Measurements from ENCODE around the gene SOX6.

Gene SOX6

DNA sequence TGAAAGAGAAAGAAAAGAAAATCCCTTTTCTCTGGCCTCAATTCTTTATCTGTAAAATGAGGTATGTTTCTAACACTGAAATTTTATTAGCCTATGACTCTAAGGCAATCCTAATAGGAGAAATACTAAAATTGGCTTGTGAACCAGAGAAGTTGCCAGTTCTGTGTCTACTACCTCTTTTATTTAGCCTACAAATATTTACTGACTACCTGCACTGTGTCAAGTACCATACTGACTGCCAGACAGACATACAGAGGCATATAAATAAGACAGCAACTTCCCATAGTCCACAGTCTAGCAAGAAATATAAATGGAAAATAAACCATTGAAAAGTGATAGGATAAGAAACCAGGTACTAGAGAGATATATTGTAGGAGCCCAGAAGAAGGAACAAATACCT, 2.4 kb upstream of the SOX6 start:
- TF ChIP-seq, protein P1, sequence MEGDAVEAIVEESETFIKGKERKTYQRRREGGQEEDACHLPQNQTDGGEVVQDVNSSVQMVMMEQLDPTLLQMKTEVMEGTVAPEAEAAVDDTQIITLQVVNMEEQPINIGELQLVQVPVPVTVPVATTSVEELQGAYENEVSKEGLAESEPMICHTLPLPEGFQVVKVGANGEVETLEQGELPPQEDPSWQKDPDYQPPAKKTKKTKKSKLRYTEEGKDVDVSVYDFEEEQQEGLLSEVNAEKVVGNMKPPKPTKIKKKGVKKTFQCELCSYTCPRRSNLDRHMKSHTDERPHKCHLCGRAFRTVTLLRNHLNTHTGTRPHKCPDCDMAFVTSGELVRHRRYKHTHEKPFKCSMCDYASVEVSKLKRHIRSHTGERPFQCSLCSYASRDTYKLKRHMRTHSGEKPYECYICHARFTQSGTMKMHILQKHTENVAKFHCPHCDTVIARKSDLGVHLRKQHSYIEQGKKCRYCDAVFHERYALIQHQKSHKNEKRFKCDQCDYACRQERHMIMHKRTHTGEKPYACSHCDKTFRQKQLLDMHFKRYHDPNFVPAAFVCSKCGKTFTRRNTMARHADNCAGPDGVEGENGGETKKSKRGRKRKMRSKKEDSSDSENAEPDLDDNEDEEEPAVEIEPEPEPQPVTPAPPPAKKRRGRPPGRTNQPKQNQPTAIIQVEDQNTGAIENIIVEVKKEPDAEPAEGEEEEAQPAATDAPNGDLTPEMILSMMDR (IDR thresholded peaks at IDR 0.05; ENCODE audit: low read depth, low read length, missing control alignments), result no peak

DNA sequence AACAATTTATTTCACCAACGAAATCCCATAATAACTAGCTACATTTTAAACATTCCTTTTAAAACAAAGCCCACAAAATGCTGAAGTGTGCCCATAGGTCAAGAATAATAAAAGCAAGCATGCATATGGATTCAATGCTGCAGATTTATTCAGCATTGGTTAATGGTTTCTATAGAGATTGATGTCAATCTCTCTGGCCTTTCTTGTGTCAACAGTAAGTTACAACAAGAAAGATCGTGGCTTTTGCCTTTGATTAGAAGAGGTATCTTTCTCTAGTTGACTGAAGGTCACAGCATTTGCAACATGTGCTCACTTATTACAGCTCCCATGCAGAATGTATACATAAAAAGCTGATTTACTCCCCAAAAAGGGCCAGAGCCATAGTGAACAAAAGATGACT, 1.4 kb upstream of the SOX6 start:
- no peak overlapping the region for H3K4me3 ChIP-seq (ENCODE audit: low read depth, low read length)
- TF ChIP-seq, protein P1 (IDR thresholded peaks at IDR 0.05; ENCODE audit: low read depth, low read length, missing control alignments), result no peak
- in situ Hi-C loops (cut with HindIII; ENCODE audit: low sequenced_read_pairs), result no loop called here
- no peak for DNase-seq (ENCODE audit: low read depth)

More for the DNA sequence above, 2.4 kb upstream of the SOX6 start:
- no peak overlapping the region for H3K4me3 ChIP-seq (ENCODE audit: low read depth, low read length)
- DNase-seq (ENCODE audit: low read depth), result no peak
- in situ Hi-C loops (cut with HindIII; ENCODE audit: low sequenced_read_pairs), result no loop called here

DNA sequence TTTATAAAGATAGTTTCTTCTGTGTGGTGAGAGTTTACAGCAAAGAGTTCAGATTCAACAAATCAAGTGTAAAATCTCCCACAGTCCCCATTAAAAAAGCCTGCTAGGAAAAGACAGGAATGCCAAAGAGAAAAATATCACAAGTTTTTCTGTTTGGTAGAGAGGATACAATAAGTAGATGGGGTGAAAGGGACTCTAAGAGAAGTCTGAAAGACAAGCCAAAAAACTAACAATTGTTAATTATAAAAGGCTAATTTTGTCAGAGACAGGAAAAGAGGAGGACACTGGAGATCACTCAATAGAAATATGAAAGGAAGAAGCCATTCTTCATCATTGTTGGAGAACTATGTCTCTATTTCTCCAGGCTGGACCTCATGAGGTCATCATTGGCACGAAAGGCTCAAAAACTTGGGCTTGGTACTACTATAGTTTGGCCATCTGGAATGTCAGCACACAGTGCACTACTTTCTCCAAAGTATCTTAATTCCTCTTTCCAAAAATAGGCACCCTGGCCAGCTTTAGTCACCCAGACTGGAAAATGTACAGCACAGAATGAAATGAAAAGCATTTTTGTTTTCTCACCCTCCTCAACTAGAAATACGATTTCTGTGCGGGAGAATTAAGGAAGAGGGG, 531 bp upstream of the SOX6 start:
- in situ Hi-C loops (cut with HindIII; ENCODE audit: low sequenced_read_pairs), result no loop called here
- no peak overlapping the region for H3K4me3 ChIP-seq (ENCODE audit: low read depth, low read length)
- DNase-seq (ENCODE audit: low read depth), result peak; percentile 12
- TF ChIP-seq, protein P1 (IDR thresholded peaks at IDR 0.05; ENCODE audit: low read depth, low read length, missing control alignments), result no peak

DNA sequence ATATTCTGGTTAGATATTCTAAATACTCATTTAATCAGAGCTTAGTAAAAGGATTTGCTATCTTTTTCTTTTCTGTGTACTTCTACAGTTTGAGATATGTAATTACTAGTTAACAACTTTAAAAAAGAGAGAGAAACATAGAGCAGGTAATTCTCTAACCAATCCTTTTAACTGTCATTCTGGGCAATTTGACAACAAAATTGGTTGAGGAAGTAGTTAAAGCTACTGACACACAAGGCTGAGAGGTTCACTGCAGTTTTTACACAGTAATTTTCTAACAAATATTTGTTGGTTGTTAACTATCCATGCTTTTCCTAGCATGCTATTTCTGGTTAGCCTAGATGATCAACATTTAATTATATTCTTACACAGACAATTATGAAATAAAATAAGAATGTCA, 3.6 kb downstream of the SOX6 start:
- in situ Hi-C loops (cut with HindIII; ENCODE audit: low sequenced_read_pairs), result no loop called here
- DNase-seq (ENCODE audit: low read depth), result no peak
- TF ChIP-seq, protein P1 (IDR thresholded peaks at IDR 0.05; ENCODE audit: low read depth, low read length, missing control alignments), result no peak
- H3K4me3 ChIP-seq (ENCODE audit: low read depth, low read length), result no peak overlapping the region

DNA sequence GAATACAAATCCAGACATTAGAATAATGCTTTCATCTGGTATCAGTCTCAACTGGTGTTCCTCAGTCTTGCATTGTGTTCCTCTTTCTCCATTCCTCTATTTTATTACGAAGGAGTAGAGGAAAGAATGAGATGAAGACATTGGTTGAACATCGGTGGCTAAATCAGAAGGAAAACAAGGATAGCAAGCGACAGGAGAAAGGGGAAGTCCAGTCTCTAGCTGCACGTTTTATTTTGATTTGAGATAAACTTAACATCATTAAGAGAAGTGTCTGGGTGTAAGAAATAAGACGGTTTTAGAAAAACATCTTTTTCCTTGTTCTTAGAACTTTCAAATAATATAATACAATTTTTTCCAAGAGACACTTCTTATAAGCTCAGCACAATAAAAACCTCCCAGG, 6.2 kb downstream of the SOX6 start:
- DNase-seq (ENCODE audit: low read depth), result no peak
- no peak overlapping the region for H3K4me3 ChIP-seq (ENCODE audit: low read depth, low read length)
- in situ Hi-C loops (cut with HindIII; ENCODE audit: low sequenced_read_pairs), result no loop called here
- TF ChIP-seq, protein P1 (IDR thresholded peaks at IDR 0.05; ENCODE audit: low read depth, low read length, missing control alignments), result no peak

DNA sequence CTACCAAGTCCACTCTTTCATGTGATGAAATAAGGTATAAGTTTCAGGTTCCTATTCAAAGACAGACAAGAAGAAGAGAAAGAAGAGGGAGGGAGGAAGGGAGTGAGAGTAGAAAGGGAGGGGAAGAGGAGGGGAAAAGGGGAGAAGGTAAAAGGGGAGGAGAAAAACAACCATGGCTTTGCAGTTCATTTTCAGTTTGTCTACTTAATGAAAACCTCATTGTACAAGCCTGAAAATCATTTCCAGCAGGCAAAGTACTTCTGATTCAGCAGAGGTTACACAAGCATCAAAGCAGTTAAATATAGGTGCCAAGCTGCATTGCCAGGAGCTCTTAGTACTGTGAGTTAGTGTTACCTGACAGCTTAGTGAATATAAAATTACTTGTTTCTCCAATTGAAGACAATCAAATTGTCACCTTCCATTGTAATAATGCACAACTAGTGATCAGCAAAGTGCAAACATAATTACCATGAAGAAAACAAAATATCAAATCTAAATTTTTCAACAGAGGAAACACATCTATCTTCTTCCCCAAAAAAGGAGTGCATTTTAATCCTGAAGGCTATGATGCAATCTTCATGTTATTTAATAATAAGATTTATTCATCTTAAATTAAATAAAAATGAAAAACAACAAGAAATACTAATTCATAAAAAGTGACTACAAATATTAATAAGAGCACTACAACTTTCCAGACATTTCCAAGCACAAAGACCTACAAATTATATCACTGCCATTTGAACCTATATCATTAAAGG, 8.2 kb downstream of the SOX6 start:
- DNase-seq (ENCODE audit: low read depth), result no peak
- TF ChIP-seq, protein P1 (IDR thresholded peaks at IDR 0.05; ENCODE audit: low read depth, low read length, missing control alignments), result no peak
- H3K4me3 ChIP-seq (ENCODE audit: low read depth, low read length), result no peak overlapping the region
- in situ Hi-C loops (cut with HindIII; ENCODE audit: low sequenced_read_pairs), result no loop called here
